MV-4-11 (cell line): ENCODE data around the gene GABRQ.

Experiments
- DNase-seq: peaks from one replicate; lab custom pipeline; 2025; lab: John Stamatoyannopoulos, UW

The GABRQ gene

DNA sequence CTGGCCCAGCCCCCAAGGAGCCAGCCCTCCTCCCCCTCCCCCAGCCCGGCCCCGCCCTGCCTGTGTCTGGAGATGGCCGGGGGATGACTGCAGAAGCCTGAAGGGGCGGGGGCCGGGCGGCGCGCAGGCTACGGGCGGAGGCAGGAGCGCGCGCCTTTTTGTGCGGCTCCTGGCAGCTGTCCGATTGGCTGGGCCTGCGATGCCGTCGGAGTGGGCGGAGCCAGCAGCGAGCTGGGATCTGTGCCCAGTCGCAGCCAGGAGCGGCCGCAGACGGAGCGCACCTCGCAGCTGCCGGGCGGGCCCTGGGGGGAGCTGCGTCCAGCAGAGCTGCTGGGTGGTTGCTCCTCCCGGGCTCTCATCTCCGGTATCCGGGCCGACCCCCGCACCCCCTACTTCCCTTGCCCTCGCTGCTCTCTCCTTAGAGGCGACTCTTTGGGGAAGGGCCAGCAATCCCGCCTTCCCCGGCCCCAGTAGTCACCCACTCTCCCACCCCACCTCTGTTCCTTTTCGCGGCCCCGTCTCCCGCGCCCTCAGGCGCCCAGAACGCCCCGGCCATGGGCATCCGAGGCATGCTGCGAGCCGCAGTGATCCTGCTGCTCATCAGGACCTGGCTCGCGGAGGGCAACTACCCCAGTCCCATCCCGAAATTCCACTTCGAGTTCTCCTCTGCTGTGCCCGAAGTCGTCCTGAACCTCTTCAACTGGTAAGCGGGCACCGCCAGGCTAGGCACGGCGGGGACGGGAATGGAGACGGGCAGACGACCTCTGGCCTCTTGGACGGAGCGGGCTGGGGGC, at the start of gene GABRQ:
Gene GABRQ (plus strand): TSS at position 247 of the 794 bp plus-strand sequence. CDS start 308 bp downstream, at position 555.
- DNase-seq = no peak

GRCh38 chrX:152588206-152588605, 49.5 kb upstream of the GABRQ start:
- no peak for DNase-seq

DNA sequence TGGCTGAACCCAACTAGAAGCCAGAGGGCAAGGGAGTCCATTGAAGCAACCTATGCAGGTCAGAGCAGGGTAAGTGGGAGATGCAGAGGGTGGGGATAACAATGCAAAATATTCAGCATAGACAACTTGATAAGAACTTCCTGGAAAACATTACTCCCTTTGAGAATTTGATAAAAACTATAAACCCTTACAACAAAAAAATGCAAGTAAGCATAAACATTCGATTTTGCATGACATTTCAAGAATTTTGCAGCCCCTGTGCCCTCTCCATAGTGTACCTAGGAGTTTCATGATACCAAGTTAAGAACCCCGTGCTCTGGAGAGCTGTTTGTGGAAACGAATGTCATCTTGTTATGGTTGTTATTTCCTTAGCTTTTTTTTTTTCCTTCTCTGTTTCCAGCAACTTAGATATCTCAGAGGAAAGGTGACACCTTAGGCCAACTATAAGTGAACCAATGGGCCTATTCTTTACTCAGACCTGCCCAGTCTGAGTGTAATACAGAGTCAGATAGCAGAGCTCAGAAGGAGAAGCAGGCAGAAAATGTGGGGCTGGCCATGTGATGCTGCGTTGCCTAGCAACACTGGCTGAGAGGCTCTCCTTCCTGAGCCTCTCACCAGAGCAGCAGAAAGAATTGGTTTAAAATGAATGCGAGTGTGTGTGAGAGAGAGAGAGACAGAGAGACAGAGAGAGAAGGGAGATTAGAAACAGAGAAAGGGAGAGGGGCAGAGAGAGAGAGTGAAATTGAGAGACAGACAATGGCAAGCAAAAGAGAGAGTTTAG, 36.7 kb upstream of the GABRQ start:
- DNase-seq = no peak

- DNase-seq = no peak
These were observed 35.7 kb upstream of the GABRQ start for GRCh38 chrX:152601848-152602616.

- DNase-seq = no peak
These were observed 22.9 kb upstream of the GABRQ start for GRCh38 chrX:152614791-152615190.

DNA sequence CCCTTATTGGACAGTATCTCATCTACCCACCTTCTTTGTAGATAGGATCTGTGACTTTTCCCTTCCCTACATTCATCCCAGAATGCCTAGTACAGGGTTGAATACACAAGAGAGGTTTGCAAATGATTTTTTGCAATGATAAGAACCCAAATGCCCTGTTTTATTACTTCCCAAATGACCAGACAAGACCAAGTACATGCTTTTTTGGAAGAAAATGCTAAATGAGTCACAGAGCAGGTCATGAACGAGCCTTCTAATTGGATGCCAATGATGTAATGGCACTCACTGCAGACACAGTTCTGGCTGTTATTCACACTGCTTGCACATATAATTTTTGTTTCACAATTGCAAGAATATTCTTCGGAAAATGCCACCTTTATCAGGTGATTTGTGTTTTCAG, 17.8 kb upstream of the GABRQ start:
- DNase-seq = no peak

DNA sequence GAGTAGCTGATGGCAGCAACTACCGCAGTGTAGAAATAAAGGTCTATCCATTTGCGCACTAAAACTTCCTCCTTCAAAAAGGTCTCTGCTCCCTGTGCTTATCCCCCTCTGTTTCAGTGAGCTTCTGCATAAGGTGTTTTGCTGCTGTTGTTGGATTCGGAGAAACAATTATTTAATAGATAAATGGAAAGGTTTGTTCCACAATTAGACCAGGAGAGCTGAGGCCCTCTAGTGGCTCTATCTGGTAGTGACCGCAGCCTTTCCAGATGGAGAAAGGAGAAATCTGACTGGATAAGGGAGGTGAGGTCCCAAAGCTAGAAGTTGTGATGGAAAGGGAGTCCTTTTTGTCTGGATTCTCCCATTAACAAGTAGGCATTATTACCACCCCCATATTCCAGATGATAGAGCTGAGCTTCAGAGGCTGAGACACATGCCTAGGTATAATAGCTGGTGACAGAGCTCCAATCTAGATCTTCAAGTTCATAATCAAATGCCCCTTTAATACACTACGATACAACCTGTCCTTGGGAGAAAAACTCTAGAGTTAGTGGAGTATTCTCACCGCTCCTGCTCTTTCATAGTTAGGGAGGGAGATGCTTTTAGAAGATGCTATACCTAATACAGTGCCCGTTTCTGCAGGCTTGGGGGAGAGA, 5.1 kb upstream of the GABRQ start:
- no peak for DNase-seq

DNA sequence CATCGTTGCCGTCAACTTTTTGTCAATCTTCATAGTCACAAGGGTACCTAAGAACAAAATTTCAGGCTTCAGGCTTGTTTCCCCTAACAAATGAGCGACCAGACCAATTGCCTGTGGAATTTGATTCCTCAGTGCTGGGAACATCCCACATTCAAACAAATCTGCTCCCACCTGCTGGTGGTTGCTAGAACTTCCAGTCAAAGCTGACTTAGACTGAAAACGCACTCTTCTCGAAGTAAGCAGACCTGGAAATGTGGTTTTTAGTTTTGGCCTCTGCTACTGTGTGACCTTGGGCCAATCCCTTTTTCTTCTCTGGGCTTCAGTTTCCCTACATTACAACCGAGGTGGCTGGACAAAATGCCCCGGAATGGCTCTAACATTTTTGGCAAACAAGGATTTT, 1.8 kb upstream of the GABRQ start:
- no peak for DNase-seq

- DNase-seq = no peak
These were observed 779 bp downstream of the GABRQ start for GRCh38 chrX:152638443-152638904.

- no peak for DNase-seq
These were observed 1.7 kb downstream of the GABRQ start for GRCh38 chrX:152639426-152639825.

GRCh38 chrX:152640034-152640818, 2.5 kb downstream of the GABRQ start:
- no peak for DNase-seq

DNA sequence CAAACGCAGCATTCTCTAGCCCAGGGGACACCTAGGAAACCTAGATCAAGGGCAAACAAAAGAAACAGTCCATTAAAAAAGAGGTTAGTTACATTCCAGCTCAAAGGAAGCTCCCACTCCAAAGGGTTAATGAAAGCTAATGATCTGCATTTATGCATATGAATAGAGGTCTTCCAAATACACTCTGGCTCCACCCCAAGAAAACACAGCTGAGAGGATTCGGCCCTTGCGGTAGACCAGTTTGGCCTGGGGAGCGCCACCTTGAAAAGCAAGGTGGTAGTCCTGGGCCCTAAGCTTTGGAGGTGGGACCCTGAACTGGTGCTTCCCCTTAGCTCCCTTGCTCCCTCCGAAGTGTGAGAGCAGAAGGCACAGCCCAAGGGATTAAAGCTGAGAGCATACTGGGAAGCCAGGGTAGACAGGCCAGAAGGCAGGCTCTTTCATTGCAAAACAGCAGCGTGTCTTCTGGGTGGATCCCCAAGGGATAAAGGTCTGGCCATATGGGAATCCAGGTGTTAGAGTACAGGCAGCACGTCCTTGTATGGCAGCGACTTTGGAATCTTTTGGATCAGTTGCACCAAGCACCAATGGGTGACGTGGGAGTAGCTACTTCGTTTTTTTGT, 3.7 kb downstream of the GABRQ start:
- no peak for DNase-seq

GRCh38 chrX:152641996-152642395, 4.3 kb downstream of the GABRQ start:
- DNase-seq = no peak

- no peak for DNase-seq
These were observed 5.4 kb downstream of the GABRQ start for GRCh38 chrX:152642931-152643564.

DNA sequence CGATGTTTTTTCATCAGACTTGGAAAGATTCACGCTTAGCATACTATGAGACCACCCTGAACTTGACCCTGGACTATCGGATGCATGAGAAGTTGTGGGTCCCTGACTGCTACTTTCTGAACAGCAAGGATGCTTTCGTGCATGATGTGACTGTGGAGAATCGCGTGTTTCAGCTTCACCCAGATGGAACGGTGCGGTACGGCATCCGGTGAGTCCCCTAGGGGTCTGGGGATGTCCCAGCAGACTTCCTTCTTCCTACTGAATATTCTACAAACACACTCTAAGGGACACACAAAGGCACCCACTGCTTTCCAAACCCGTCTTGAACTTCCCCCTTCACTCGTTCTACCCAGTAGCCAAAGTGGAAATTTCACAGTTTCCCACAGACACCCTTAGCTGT, 9.3 kb downstream of the GABRQ start:
- DNase-seq = no peak

DNA sequence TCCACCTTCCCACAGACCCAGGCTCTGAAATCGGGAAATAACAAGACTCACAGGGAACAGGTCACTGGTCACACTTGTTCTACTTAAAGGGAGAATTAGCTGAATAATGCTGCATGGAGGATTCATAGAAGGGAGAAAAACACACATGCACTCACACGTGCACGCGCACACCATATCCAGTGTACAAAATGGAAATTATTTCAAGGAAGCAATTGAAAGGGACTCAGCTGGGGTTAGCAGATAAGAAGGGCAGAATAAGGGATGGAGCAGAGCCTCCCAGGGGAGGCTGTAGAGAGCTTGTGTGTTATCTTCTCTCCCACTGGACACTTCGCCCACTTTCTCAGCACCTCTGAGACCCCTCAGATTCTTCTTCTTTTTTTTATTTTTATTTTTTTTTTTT, 10.3 kb downstream of the GABRQ start:
- no peak for DNase-seq

DNA sequence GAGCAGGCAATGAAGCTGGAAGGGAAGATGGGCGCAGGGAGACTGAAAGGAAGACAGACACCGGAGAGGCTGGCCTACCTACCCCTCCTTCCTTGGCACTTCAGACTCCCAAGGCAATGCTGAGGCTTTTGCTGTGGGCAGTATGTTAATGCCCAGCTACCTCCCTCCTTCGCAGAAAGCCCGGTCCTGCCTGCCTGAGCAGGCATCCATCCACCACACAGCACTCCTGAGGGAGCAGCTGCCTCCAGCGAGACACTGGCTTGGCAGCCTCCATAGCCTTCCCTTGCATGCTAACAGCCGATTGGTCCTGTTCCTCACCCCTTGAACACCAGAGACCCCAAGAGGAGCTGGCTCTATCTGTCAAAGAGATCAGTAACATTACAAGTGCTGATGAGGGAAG, 14.4 kb downstream of the GABRQ start:
- DNase-seq = no peak

- DNase-seq = no peak
These were observed 14.8 kb downstream of the GABRQ start for GRCh38 chrX:152652467-152652866.

DNA sequence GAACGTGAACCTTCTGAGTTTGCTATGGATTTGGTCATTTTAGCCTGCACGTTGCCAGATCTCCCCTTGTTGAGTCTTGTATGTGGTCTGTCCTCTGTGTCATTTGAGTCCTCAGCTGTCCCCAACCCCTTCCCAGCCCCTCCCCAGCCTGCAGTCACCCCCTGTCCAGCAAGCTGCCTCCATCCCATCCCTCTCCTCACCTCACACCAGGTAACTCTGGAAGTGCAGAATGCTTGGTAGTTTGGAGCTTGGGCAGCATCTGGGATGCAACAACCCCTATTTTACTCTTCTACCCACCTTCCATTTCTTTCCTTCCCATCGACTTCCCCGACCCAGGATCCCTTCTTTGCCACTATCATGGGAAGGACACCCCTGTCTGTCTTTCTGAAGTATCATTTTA, 18.4 kb downstream of the GABRQ start:
- no peak for DNase-seq

GRCh38 chrX:152656890-152657289, 19.2 kb downstream of the GABRQ start:
- DNase-seq = no peak
